Osteocyte (in vitro differentiated cells): ENCODE measurements around the gene BCAP31. TPM values are rescaled to one million over a fixed set of nuclear protein-coding genes. Genes with fewer than 3 reads are reported as not detected.

ENCODE experiments used
- DNase-seq: peaks from one replicate; pipeline ENCODE4 v3.0.0; 2021; ENCODE audit warnings: mixed read lengths; ENCODE audit not compliant: unreplicated experiment; ENCODE audit errors: extremely low spot score
- H3K27ac Mint-ChIP-seq: one replicate; pipeline ENCODE4 v1.8.0; 2021; ENCODE audit warnings: mild to moderate bottlenecking, mixed read lengths; ENCODE audit not compliant: unreplicated experiment
- H3K27me3 Mint-ChIP-seq: one replicate; pipeline ENCODE4 v1.8.0; 2021; ENCODE audit warnings: mixed read lengths; ENCODE audit not compliant: unreplicated experiment
- H3K36me3 Mint-ChIP-seq: one replicate; pipeline ENCODE4 v1.8.0; 2021; ENCODE audit warnings: mixed read lengths; ENCODE audit not compliant: unreplicated experiment
- H3K4me1 Mint-ChIP-seq: one replicate; pipeline ENCODE4 v1.8.0; 2021; ENCODE audit warnings: mixed read lengths; ENCODE audit not compliant: unreplicated experiment
- H3K4me3 Mint-ChIP-seq: one replicate; pipeline ENCODE4 v1.8.0; 2021; ENCODE audit warnings: mild to moderate bottlenecking, moderate library complexity, mixed read lengths; ENCODE audit not compliant: unreplicated experiment
- H3K9me3 Mint-ChIP-seq: one replicate; pipeline ENCODE4 v1.8.0; 2021; ENCODE audit warnings: mixed read lengths; ENCODE audit not compliant: unreplicated experiment
- CTCF ChIP-seq: fragments of 200-600 bp; sonication (generic); IDR thresholded peaks from 2 replicates; pipeline ENCODE4 v1.5.0; 2021; ENCODE audit warnings: antibody characterized with exemption, mild to moderate bottlenecking, moderate library complexity
- total RNA-seq: library from RNA; stranded (reverse); gene quantifications from 2 replicates; pipeline ENCODE4 v1.2.1, GENCODE V29; 2021

Gene BCAP31
- total RNA-seq, 1 donor from 2014 or later: 172 TPM

GRCh38 chrX:153674219-153674851 lies 49.9 kb downstream of the BCAP31 start:
- Mint-ChIP-seq H3K4me1 (peaks cover 4% of the 10 kb centered on the region), H3K4me3 (no peak overlapping the region), H3K9me3 (no peaks in the 10 kb centered on the region), H3K27ac (no peak overlapping the region), H3K36me3 (no peaks in the 10 kb centered on the region), H3K27me3 (peaks cover 24% of the 10 kb centered on the region)
- DNase-seq: no peak
- no peak for TF ChIP-seq CTCF

GRCh38 chrX:153673428-153674218 lies 50.6 kb downstream of the BCAP31 start, which contains the start of gene PNCK:
Gene PNCK, minus strand, starts transcription at chrX:153673813. Its CDS starts 737 bp downstream, at chrX:153673076.
- Mint-ChIP-seq H3K27ac (no peak within 1 kb of the TSS), H3K4me1 (peaks cover 4% of the 10 kb centered on the region), H3K36me3 (no peaks in the 10 kb centered on the region), H3K4me3 (no peak within 1 kb of the TSS), H3K9me3 (no peaks in the 10 kb centered on the region), H3K27me3 (peaks cover 22% of the 10 kb centered on the region)
- no peak for TF ChIP-seq CTCF
- DNase-seq: no peak

- DNase-seq: no peak
- Mint-ChIP-seq H3K9me3 (no peaks in the 10 kb centered on the region), H3K36me3 (no peaks in the 10 kb centered on the region), H3K4me1 (peaks cover 8% of the 10 kb centered on the region), H3K27ac (no peak overlapping the region), H3K27me3 (peaks cover 19% of the 10 kb centered on the region), H3K4me3 (no peak overlapping the region)
- TF ChIP-seq CTCF: no peak
Observed at GRCh38 chrX:153672531-153673427, 51.4 kb downstream of the BCAP31 start.

GRCh38 chrX:153671589-153672530 lies 52.3 kb downstream of the BCAP31 start:
- TF ChIP-seq CTCF: no peak
- Mint-ChIP-seq H3K4me3 (no peak overlapping the region), H3K27me3 (peaks cover 19% of the 10 kb centered on the region), H3K27ac (no peak overlapping the region), H3K36me3 (no peaks in the 10 kb centered on the region), H3K9me3 (no peaks in the 10 kb centered on the region), H3K4me1 (peaks cover 10% of the 10 kb centered on the region)
- no peak for DNase-seq
